Caco-2 (cell line): ENCODE data around the gene FOCAD. TPM values are rescaled to one million over a fixed set of nuclear protein-coding genes. Genes with fewer than 3 reads are reported as not detected.

Source experiments
- BruUV-seq: library from RNA; stranded (reverse); fragments of 400-500 nt; replicated peaks from 2 replicates; lab custom pipeline; 2021; lab: Mats Ljungman, UMichigan
- CTCF ChIA-PET: fragments of 300-600 bp; sonication (Branson Sonifier 250); formaldehyde crosslinking; loops from one replicate; lab custom pipeline; 2022; ENCODE audit warnings: antibody characterized with exemption; lab: Charles Lee
- POLR2A ChIA-PET: fragments of 300-600 bp; sonication (Branson Sonifier 250); formaldehyde crosslinking; loops from one replicate; lab custom pipeline; 2022; ENCODE audit warnings: antibody characterized with exemption; lab: Charles Lee
- DNase-seq, 2 experiments: peaks; one replicate each; pipeline versions ENCODE4 v3.0.0 to v3.0.0-alpha.2; 2020 to 2022
- H3K27me3 ChIP-seq: replicated peaks from 2 replicates; pipeline ENCODE4 v1.6.0; 2011; ENCODE audit warnings: low read length; ENCODE audit not compliant: control insufficient read depth, insufficient read depth
- H3K36me3 ChIP-seq: 2 replicates; pipeline ENCODE4 v1.5.1; 2011; ENCODE audit warnings: low read length; ENCODE audit not compliant: control insufficient read depth, insufficient read depth
- H3K4me1 ChIP-seq: fragments of 250-450 bp; sonication (Bioruptor Pico); 2 replicates; pipeline ENCODE4 v1.5.1; 2020; ENCODE audit warnings: mild to moderate bottlenecking
- H3K4me3 ChIP-seq: 2 replicates; pipeline ENCODE4 v1.5.1; 2011; ENCODE audit warnings: low read depth, mild to moderate bottlenecking, control low read depth, low read length
- H3K9me3 ChIP-seq: fragments of 250-450 bp; sonication (Bioruptor Pico); 2 replicates; pipeline ENCODE4 v1.5.1; 2020; ENCODE audit warnings: mild to moderate bottlenecking, moderate library complexity
- H3K27ac Mint-ChIP-seq: one replicate; pipeline ENCODE4 v1.8.0; 2022; ENCODE audit warnings: mixed read lengths; ENCODE audit not compliant: unreplicated experiment
- H3K27me3 Mint-ChIP-seq: one replicate; pipeline ENCODE4 v1.8.0; 2022; ENCODE audit warnings: mixed read lengths; ENCODE audit not compliant: insufficient read depth, unreplicated experiment
- H3K36me3 Mint-ChIP-seq: one replicate; pipeline ENCODE4 v1.8.0; 2022; ENCODE audit warnings: mild to moderate bottlenecking, mixed read lengths; ENCODE audit not compliant: insufficient read depth, unreplicated experiment
- H3K4me1 Mint-ChIP-seq: one replicate; pipeline ENCODE4 v1.8.0; 2022; ENCODE audit warnings: low read depth, mixed read lengths; ENCODE audit not compliant: unreplicated experiment
- H3K4me3 Mint-ChIP-seq: one replicate; pipeline ENCODE4 v1.8.0; 2022; ENCODE audit warnings: mild to moderate bottlenecking, moderate library complexity, mixed read lengths; ENCODE audit not compliant: unreplicated experiment
- H3K9me3 Mint-ChIP-seq: one replicate; pipeline ENCODE4 v1.8.0; 2022; ENCODE audit warnings: mixed read lengths; ENCODE audit not compliant: unreplicated experiment
- intact Hi-C: fragments of 100-400 bp; cut with micrococcal nuclease; formaldehyde crosslinking; loops from one replicate; pipeline ENCODE4 v1.10.0; 2022; ENCODE audit not compliant: unreplicated experiment
- total RNA-seq: library from RNA; stranded (reverse); gene quantifications from 2 replicates; pipeline ENCODE4 v1.2.3, GENCODE V29; 2022
- TF ChIP-seq, protein P1 (sequence below), 2 experiments: fragments of 200-600 bp in 1 of 2; IDR thresholded peaks; 1 replicate in 1 of 2; 2 replicates in 1 of 2; pipeline versions ENCODE4 v1.5.1 to v1.8.0; 2011 to 2022; ENCODE audit warnings: antibody characterized with exemption in 1 of 2, control low read depth in 1 of 2, inconsistent platforms in 1 of 2, low read depth in 1 of 2, low read length in 1 of 2, mild to moderate bottlenecking in 1 of 2, moderate library complexity in 1 of 2; ENCODE audit not compliant: insufficient read depth in 1 of 2, severe bottlenecking in 1 of 2, unreplicated experiment in 1 of 2

Gene FOCAD
- total RNA-seq, 1 experiment from 2014 or later, result 20.4 TPM

DNA sequence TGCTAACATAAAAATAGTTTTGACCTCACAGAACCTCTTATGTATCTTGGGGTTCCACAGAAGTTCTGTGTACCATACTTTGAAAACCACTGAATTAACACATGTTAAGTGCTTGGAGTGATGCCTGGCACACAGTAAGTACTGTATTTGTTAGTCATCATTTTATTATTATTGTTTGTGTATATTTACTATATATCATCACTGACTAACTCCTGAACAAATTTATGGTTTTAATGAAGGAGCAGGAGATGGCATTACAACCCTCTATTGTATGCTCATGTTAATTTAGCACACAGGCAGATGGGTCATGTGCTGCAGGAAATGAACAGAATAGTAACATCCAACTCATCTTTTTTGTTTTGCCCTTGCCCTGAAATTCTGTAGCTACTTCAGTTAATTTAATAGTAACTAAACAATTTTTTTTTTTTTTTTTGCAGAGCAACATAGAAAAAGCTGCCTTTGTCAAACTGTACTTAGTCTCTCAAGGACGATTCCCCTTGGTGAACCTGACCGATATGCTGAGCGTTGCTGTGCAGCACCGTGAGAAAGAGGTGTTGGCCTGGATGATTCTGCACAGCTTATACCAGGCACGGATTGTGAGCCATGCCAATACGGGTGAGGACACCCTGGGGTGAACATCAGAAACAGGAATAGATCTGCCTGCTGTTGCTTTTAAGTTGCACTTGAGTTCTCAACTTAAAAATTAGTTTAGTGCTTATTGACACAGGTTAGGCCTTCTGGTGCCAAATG lies 302.0 kb downstream of the FOCAD start:
- H3K9me3 ChIP-seq, result no peaks in the 10 kb centered on the region
- Mint-ChIP-seq H3K27me3 (no peaks in the 10 kb centered on the region), H3K4me3 (no peak overlapping the region), H3K4me1 (no peaks in the 10 kb centered on the region), H3K36me3 (peaks cover 4% of the 10 kb centered on the region), H3K27ac (no peak overlapping the region), H3K9me3 (no peaks in the 10 kb centered on the region)
- ChIA-PET POLR2A (no interaction called here), CTCF (no interaction called here)
- no peak for DNase-seq
- H3K27me3 ChIP-seq, result no peaks in the 10 kb centered on the region
- no peak overlapping the region for H3K4me3 ChIP-seq
- intact Hi-C loops, result no loop called here
- no TSS peak for BruUV-seq
- H3K36me3 ChIP-seq, result no peaks in the 10 kb centered on the region; the same call in 1 of the 2 replicates
- H3K4me1 ChIP-seq, result no peaks in the 10 kb centered on the region
- TF ChIP-seq, protein P1, sequence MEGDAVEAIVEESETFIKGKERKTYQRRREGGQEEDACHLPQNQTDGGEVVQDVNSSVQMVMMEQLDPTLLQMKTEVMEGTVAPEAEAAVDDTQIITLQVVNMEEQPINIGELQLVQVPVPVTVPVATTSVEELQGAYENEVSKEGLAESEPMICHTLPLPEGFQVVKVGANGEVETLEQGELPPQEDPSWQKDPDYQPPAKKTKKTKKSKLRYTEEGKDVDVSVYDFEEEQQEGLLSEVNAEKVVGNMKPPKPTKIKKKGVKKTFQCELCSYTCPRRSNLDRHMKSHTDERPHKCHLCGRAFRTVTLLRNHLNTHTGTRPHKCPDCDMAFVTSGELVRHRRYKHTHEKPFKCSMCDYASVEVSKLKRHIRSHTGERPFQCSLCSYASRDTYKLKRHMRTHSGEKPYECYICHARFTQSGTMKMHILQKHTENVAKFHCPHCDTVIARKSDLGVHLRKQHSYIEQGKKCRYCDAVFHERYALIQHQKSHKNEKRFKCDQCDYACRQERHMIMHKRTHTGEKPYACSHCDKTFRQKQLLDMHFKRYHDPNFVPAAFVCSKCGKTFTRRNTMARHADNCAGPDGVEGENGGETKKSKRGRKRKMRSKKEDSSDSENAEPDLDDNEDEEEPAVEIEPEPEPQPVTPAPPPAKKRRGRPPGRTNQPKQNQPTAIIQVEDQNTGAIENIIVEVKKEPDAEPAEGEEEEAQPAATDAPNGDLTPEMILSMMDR (IDR thresholded peaks at IDR 0.05; ENCODE audit: insufficient read depth in 1 of 2, low read depth in 1 of 2, low read length in 1 of 2, severe bottlenecking in 1 of 2, unreplicated experiment in 1 of 2), result no peak

DNA sequence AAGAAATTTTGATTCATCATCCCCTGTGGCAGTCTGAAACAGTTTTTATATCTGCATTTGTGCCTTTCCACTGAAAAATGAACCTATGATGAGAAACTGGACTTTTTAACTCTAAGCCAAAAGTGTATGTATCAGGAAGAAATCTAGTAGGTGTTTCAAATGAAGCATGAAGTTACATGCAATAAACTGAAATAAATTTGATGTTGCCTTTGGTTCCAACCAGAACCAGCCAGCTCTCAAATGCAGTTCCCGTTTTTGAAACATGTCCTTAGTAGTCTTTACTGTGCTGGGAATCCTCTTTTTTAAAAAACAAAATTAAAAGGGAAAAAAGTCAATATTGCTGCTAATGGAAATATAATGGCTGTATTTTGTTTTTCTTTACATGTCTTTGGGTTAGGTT lies 303.5 kb downstream of the FOCAD start:
- peaks cover 4% of the 10 kb centered on the region for H3K36me3 Mint-ChIP-seq
- no TSS peak for BruUV-seq
- intact Hi-C loops, result no loop called here
- no peak overlapping the region for H3K4me3 Mint-ChIP-seq
- Histone ChIP-seq H3K9me3 (no peaks in the 10 kb centered on the region), H3K27me3 (no peaks in the 10 kb centered on the region), H3K36me3 (no peaks in the 10 kb centered on the region; the same call in 1 of the 2 replicates), H3K4me1 (no peaks in the 10 kb centered on the region), H3K4me3 (no peak overlapping the region)
- TF ChIP-seq, protein P1 (IDR thresholded peaks at IDR 0.05; ENCODE audit: insufficient read depth in 1 of 2, low read depth in 1 of 2, low read length in 1 of 2, severe bottlenecking in 1 of 2, unreplicated experiment in 1 of 2), result no peak
- no peaks in the 10 kb centered on the region for H3K9me3 Mint-ChIP-seq
- no peaks in the 10 kb centered on the region for H3K4me1 Mint-ChIP-seq
- POLR2A ChIA-PET, result no interaction called here
- no peaks in the 10 kb centered on the region for H3K27me3 Mint-ChIP-seq
- DNase-seq, result no peak
- CTCF ChIA-PET, result no interaction called here
- H3K27ac Mint-ChIP-seq, result no peak overlapping the region

DNA sequence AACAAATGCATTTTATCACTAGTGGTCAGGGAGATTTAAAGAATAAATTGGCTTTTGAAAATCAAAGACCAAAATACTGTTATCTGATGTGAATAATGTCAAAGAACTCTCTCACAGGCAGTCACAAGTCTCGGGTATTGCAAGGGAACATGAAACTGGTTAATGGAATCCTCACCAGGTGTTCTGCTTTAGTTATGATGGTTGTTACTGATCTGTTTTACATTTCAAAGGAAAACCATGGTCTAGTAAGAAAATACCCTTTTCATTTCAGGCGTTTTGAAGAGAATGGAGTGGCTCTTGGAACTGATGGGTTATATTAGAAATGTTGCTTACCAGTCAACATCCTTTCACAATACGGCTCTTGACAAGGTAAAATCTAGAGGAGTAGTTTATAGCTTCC lies 304.0 kb downstream of the FOCAD start:
- intact Hi-C loops, result no loop called here
- TF ChIP-seq, protein P1 (IDR thresholded peaks at IDR 0.05; ENCODE audit: insufficient read depth in 1 of 2, low read depth in 1 of 2, low read length in 1 of 2, severe bottlenecking in 1 of 2, unreplicated experiment in 1 of 2), result no peak
- no peaks in the 10 kb centered on the region for H3K9me3 Mint-ChIP-seq
- H3K4me3 Mint-ChIP-seq, result no peak overlapping the region
- H3K36me3 ChIP-seq, result no peaks in the 10 kb centered on the region; the same call in 1 of the 2 replicates
- no peaks in the 10 kb centered on the region for H3K4me1 ChIP-seq
- no peak overlapping the region for H3K27ac Mint-ChIP-seq
- no peaks in the 10 kb centered on the region for H3K9me3 ChIP-seq
- ChIA-PET CTCF (no interaction called here), POLR2A (no interaction called here)
- no peaks in the 10 kb centered on the region for H3K27me3 ChIP-seq
- no TSS peak for BruUV-seq
- no peak for DNase-seq
- H3K4me1 Mint-ChIP-seq, result no peaks in the 10 kb centered on the region
- H3K36me3 Mint-ChIP-seq, result peaks cover 4% of the 10 kb centered on the region
- no peaks in the 10 kb centered on the region for H3K27me3 Mint-ChIP-seq
- H3K4me3 ChIP-seq, result no peak overlapping the region
